GM19397 (cell line): ENCODE measurements around the gene FMN1.

Experiments used
- ATAC-seq: cut with Tn5 transposase; IDR thresholded peaks from one replicate; pipeline ENCODE4 v1.9.1; 2021; ENCODE audit warnings: mild to moderate bottlenecking, moderate library complexity; ENCODE audit not compliant: unreplicated experiment

The FMN1 gene

GRCh38 chr15:33125894-33126537 lies 68.5 kb downstream of the FMN1 start:
- no peak for ATAC-seq

DNA sequence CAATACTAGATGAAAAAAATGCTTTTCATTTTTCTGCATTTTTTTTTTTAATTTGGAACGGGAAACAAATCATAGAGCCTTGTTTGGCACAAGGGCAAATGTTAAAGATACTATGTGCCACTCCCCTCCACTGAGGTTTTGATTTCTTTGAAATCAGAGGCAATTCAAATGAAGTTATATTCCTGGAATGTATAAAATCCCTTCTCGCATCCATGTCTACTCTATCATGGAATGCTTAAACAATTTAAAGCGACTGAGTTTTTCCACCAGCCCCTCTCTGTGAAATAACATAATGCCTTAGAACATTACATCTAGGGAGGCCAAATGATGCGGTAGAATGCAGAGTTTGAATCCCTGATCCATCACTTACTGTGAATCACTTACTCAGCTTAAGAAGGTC lies 69.7 kb downstream of the FMN1 start:
- no peak for ATAC-seq

DNA sequence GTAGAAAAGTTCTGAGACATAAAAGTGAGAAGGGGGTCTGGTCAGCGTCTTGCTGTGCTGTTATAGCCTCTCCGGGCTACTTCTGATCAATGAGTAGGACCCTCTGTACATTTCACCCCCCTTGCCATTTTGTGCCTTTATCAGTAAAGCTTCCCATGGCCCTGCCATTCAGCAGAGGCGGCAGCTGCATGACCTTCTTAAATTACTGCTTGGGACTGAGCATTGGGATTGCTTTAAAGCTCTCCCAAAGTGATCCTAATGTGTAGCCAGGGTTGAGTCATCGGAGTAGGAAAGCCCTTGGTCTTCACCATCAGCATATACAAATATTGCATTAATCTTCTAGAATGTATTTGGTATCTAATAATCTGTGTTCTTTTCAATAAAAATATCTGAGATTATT lies 70.2 kb downstream of the FMN1 start:
- no peak for ATAC-seq

DNA sequence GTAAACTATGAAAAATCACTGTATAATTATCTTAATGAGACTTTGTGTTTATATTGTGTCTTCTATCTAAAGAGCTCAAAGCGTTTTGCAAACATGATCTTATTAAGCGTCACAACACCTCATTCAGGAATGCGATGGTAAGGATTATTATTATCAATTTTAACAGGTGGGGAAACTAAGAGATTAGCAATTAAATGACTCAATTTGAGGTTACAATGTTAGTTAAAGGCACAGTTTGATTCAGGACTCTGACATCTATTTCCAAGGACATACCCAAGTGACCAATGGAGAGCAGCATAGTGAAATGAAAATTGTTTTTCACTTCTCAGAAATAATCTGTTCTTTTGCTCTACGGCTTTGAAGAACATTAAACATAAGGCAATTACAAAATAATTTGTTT lies 74.6 kb downstream of the FMN1 start:
- no peak for ATAC-seq

- ATAC-seq: no peak
Observed at GRCh38 chr15:33119273-33119672, 75.2 kb downstream of the FMN1 start.

DNA sequence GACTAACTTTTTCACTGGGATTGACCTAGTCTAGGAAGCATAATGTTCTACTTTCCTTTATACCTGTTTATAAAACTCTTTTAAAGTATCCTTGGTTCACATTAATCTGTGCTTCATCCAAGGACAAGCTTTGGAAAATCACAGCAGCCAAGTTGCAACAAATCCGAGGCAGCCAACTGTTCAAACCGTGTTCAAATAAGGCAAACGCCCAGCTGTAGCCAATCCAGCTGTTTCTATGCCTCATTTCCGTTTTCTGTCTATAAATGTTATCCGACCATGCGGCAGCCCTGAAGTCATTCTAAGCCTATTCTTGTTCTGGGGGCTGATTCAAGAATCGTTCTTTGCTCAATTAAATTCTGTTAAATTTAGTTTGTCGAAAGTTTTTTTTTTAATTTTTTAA lies 78.3 kb downstream of the FMN1 start:
- ATAC-seq: no peak

DNA sequence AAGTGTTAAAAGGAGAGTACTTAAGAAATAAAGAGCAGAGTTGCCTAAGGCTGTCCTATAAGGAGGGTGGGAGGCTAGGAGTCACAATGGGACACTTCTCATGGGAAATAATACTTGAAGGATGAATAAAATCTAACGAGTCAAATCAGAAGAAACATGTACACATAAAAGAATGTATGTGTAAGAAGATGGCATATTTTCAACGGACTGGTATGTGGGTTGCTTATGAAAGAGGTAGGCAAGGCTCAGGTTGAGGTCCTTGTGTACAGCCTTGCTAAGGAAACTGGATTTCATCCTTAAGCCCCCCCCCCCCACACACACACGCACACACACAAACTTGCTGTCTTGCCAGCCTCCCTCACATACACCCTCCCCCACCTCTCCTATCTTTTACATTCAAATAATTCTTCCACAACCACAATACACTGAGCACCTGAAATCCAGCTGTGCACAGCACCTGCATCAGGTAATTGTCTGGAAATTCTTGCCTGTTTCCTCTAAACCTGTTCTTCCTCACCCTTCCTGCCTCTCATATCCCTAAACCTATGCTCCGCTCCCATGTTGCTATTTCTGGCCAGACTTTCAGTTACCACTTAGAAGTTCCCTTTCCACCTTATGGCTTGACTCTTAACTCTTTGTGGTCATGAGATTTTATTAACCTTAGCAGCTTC lies 79.2 kb downstream of the FMN1 start:
- no peak for ATAC-seq

DNA sequence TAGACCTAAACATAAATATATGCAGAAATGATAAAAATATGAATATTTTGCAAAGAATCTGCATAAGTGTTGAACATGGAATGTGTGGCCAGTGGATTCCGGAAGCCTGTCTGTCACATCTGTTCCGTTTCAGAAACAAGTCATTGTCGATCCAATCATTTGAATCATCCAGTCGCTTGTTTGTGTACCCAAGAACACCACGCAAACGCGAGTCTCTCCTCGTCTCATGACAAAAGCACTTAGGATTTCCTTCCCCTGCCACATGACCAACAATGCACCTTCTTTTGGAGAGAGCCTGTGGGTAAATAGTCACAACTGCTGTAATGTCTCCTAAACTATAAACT lies 80.2 kb downstream of the FMN1 start:
- ATAC-seq: no peak

- no peak for ATAC-seq
Observed at GRCh38 chr15:33113666-33114373, 80.7 kb downstream of the FMN1 start.

DNA sequence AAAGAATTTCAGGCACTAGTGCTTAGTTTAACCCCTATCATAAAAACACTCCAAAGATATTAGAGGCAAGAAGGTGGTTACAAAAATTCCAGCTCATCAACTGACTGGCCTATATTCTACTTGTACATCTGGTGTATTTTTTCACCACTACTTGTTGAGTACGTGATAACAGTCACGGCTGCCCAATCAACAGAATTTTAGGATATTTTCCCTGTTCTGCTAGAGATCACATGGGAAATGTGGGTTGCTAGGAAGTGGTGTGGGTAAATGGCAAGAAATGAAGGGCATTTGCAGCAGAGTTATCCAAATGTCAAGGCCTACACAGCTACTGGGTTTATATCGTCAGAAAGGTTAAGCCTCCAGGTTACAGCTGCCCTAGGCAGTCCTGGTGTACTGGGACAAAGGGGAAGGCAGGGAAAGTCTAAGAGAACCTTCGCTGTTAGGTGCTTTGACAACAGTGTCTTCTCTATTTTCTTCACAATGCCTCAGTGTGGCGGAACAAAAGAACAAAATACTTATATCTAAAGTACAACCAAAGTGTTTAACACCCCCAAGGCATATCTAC lies 81.9 kb downstream of the FMN1 start:
- ATAC-seq: no peak

- ATAC-seq: no peak
Observed at GRCh38 chr15:33111041-33111451, 83.5 kb downstream of the FMN1 start.

DNA sequence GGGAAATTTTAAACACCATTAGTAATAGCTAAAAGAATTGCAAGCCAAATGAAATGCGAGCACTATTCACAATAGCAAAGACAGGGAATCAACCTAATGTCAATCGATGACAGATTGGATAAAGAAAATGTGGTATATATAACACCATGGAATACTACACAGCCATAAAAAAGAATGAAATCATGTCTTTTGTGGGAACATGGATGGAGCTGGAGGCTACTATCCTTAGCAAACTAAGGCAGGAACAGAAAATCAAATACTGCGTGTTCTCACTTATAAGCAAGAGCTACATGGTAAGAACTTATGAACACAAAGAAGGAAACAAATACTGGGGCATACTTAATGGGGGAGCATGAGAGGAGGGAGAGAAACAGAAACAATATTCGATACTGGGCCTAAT lies 85.2 kb downstream of the FMN1 start:
- no peak for ATAC-seq

GRCh38 chr15:33108518-33108917 lies 86.0 kb downstream of the FMN1 start:
- no peak for ATAC-seq

- ATAC-seq: no peak
Observed at GRCh38 chr15:33107950-33108349, 86.6 kb downstream of the FMN1 start.

DNA sequence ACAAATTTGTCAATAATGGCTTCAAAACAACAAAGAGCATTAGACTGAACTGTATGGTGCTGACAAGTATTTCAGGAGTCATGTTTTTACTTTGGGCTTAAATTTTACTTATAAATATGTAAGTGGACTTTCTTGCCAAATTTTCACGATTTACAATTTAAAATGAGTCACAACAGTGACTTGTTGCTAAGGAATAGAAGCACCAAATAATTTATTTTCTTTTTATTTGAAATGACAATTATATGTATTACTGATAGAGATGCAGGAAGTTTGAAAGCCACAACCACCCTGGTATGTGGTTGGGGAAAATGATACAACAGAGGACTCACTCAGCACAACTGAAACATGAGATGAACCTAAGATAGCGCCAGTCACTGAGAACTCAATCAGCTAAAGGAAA lies 90.3 kb downstream of the FMN1 start:
- ATAC-seq: no peak

DNA sequence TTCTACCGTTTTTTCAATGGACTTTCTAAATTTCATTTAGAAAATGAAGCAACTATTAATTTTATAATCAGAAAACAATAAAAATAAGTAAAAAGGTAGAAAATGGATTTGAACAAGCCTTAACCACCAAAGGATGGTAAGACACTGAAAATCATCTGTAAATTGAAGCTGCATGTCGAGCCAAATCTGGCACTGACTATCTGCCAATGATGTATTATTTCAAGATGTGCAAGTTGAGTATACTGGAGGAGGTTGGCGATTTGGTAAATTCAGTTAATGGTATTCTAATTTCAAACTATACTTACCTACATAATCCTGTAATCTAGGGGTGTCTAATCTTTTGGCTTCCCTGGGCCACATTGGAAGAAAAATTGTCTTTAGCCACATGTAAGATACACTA lies 93.5 kb downstream of the FMN1 start:
- ATAC-seq: no peak

GRCh38 chr15:33100314-33100713 lies 94.2 kb downstream of the FMN1 start:
- ATAC-seq: no peak

GRCh38 chr15:33099739-33100138 lies 94.8 kb downstream of the FMN1 start:
- ATAC-seq: no peak

DNA sequence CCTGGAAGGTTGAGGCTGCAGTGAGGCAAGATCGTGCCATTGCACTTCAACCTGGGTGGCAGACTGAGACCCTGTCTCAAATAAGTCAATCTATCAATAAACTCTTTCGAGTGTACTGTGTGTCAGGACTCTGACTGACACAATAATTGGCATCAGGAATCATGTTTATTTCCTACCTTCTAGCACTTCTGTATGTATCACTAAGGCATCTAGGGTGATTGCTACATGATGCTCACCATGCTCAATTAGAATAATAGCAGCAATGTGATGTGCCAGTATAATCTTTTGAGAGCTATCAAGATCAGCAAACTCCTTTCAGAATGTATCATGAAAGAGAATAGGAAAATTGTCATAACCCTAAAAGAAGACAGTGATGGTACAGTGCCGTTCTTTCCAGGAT lies 95.3 kb downstream of the FMN1 start:
- no peak for ATAC-seq

- ATAC-seq: no peak
Observed at GRCh38 chr15:33098094-33099058, 96.1 kb downstream of the FMN1 start.

- no peak for ATAC-seq
Observed at GRCh38 chr15:33096134-33096533, 98.4 kb downstream of the FMN1 start.
